Measurements from ENCODE around the gene DHX8.
"Not testable (repeated sequence)": the region's sequence is repeated elsewhere in the genome, so short reads cannot be mapped to it uniquely, and the experiment has no call there.

Gene DHX8

GRCh38 chr17:43444223-43445008 is 39.4 kb upstream of the DHX8 start:
- no peak overlapping the region for H3K27ac ChIP-seq

GRCh38 chr17:43445009-43445589 is 38.7 kb upstream of the DHX8 start:
- H3K27ac ChIP-seq: no peak overlapping the region
- TF ChIP-seq CTCF (IDR thresholded peaks at IDR 0.05): no peak
- TF ChIP-seq ZFX (IDR thresholded peaks at IDR 0.05; ENCODE audit: borderline replicate concordance): no peak

More at GRCh38 chr17:43444223-43445008, 39.4 kb upstream of the DHX8 start:
- TF ChIP-seq ZFX (IDR thresholded peaks at IDR 0.05; ENCODE audit: borderline replicate concordance) (no peak), CTCF (IDR thresholded peaks at IDR 0.05) (no peak)

GRCh38 chr17:43446773-43447172 is 37.0 kb upstream of the DHX8 start:
- H3K27ac ChIP-seq: no peak overlapping the region
- TF ChIP-seq ZFX (IDR thresholded peaks at IDR 0.05; ENCODE audit: borderline replicate concordance) (no peak), CTCF (IDR thresholded peaks at IDR 0.05) (no peak)

- TF ChIP-seq CTCF (IDR thresholded peaks at IDR 0.05): no peak
- no peak for TF ChIP-seq ZFX (IDR thresholded peaks at IDR 0.05; ENCODE audit: borderline replicate concordance)
- no peak overlapping the region for H3K27ac ChIP-seq
Measured at GRCh38 chr17:43448720-43449469, 34.9 kb upstream of the DHX8 start.

GRCh38 chr17:43449470-43450248 is 34.1 kb upstream of the DHX8 start:
- H3K27ac ChIP-seq: no peak overlapping the region
- no peak for TF ChIP-seq CTCF (IDR thresholded peaks at IDR 0.05)
- no peak for TF ChIP-seq ZFX (IDR thresholded peaks at IDR 0.05; ENCODE audit: borderline replicate concordance)

GRCh38 chr17:43450791-43451190 is 33.0 kb upstream of the DHX8 start:
- not testable (repeated sequence) for H3K27ac ChIP-seq

- H3K27ac ChIP-seq: not testable (repeated sequence)
Measured at GRCh38 chr17:43451741-43452140, 32.0 kb upstream of the DHX8 start.

Data from 22Rv1 (cell line).